Activated naive CD8-positive, alpha-beta T cell treated with anti-CD3 and anti-CD28 coated beads, Interleukin-2, amount 50 U/mL, for 24 hours (primary cell): ENCODE results near the gene TEX14.

Source experiments
- ATAC-seq: fragments of 150-1000 bp; cut with Tn5 transposase; one replicate; pipeline ENCODE4 v1.10.0; 2021
- DNase-seq: peaks from one replicate; pipeline ENCODE4 v3.0.0; 2021
- H3K27ac Mint-ChIP-seq: one replicate; pipeline ENCODE4 v1.8.0; 2021; ENCODE audit warnings: mild to moderate bottlenecking, mixed read lengths
- H3K27me3 Mint-ChIP-seq: one replicate; pipeline ENCODE4 v1.8.0; 2021; ENCODE audit warnings: mixed read lengths
- H3K36me3 Mint-ChIP-seq: one replicate; pipeline ENCODE4 v1.8.0; 2021; ENCODE audit warnings: low read depth, mixed read lengths
- H3K4me1 Mint-ChIP-seq: one replicate; pipeline ENCODE4 v1.8.0; 2021; ENCODE audit warnings: mixed read lengths
- H3K4me3 Mint-ChIP-seq: one replicate; pipeline ENCODE4 v1.8.0; 2021; ENCODE audit warnings: mild to moderate bottlenecking, moderate library complexity, mixed read lengths
- H3K9me3 Mint-ChIP-seq: one replicate; pipeline ENCODE4 v1.8.0; 2021; ENCODE audit warnings: mixed read lengths

Gene TEX14

GRCh38 chr17:58614859-58615459 lies 76.9 kb downstream of the TEX14 start:
- Mint-ChIP-seq H3K9me3 (no peaks in the 10 kb centered on the region), H3K27me3 (no peaks in the 10 kb centered on the region), H3K27ac (no peak overlapping the region), H3K4me3 (no peak overlapping the region), H3K4me1 (peaks cover 11% of the 10 kb centered on the region), H3K36me3 (no peaks in the 10 kb centered on the region)
- DNase-seq (no peak), ATAC-seq (no peak)

DNA sequence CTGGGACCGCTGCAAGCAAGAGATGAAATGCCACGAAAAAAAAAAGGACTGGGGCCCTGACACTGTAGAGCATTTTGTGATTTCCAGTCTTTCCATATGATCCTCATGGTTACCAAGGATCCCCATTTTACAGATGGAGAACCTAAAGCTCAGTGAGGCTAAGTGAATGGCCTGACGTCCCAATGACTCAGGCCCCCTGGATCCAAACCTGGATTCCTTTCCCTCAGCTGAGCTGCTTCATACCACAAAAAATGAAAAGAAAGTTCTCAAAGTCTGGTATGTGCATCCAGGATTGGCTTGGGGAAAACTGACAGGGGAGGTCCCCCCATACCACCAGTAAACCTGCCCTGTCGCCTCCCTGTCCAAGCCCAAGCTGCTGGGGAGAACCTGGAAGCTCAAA lies 80.5 kb downstream of the TEX14 start:
- no peak overlapping the region for H3K27ac Mint-ChIP-seq
- H3K27me3 Mint-ChIP-seq: no peaks in the 10 kb centered on the region
- no peak for DNase-seq
- no peaks in the 10 kb centered on the region for H3K36me3 Mint-ChIP-seq
- no peak overlapping the region for H3K4me3 Mint-ChIP-seq
- no peaks in the 10 kb centered on the region for H3K9me3 Mint-ChIP-seq
- H3K4me1 Mint-ChIP-seq: peaks cover 11% of the 10 kb centered on the region
- ATAC-seq: no peak

DNA sequence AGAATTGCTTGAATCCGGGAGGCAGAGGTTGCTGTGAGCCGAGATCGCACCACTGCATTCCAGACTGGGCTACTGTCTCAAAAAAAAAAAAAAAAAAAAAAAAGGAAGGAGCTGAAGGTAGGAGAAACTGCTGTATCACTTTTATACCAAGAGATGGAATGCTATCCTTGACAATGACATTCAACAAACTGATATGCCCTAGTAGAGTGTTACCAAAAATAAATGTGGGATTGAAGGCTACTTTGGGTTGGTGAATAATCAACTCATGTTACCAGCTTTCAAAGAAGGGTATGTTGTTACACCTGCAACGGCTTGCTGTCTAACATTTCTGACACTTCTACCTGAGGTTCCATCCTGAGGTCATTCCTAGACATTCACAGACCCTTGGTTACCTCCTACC lies 84.9 kb downstream of the TEX14 start:
- Mint-ChIP-seq H3K9me3 (no peaks in the 10 kb centered on the region), H3K27me3 (no peaks in the 10 kb centered on the region), H3K4me3 (no peak overlapping the region), H3K27ac (no peak overlapping the region), H3K36me3 (no peaks in the 10 kb centered on the region), H3K4me1 (peaks cover 2% of the 10 kb centered on the region)
- no peak for ATAC-seq
- no peak for DNase-seq

GRCh38 chr17:58605986-58606385 lies 85.9 kb downstream of the TEX14 start:
- H3K9me3 Mint-ChIP-seq: no peaks in the 10 kb centered on the region
- H3K27me3 Mint-ChIP-seq: no peaks in the 10 kb centered on the region
- no peak for ATAC-seq
- H3K4me3 Mint-ChIP-seq: no peak overlapping the region
- H3K4me1 Mint-ChIP-seq: peaks cover 2% of the 10 kb centered on the region
- DNase-seq: no peak
- H3K36me3 Mint-ChIP-seq: no peaks in the 10 kb centered on the region
- no peak overlapping the region for H3K27ac Mint-ChIP-seq

DNA sequence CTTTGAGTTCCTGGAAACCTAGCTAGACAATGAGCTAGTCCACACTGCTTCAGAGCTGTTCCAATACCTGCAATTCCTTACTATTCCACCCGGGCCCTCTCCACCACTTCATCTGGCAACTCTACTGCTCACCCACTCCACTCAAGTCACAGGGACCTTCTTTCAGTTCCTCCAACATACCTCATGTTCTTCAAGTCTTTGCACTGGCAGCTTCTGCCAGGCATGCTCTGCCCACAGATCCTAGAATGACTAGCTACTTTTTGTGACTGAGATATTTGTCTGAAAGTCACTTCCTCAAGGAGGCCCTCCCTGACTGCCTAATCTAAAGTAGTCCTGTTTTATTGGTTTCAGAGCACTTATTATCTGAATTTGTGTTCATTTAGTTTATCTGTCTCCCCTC lies 86.4 kb downstream of the TEX14 start:
- no peak for DNase-seq
- no peaks in the 10 kb centered on the region for H3K9me3 Mint-ChIP-seq
- H3K36me3 Mint-ChIP-seq: no peaks in the 10 kb centered on the region
- H3K27me3 Mint-ChIP-seq: no peaks in the 10 kb centered on the region
- ATAC-seq: peak; percentile 24
- no peak overlapping the region for H3K27ac Mint-ChIP-seq
- H3K4me1 Mint-ChIP-seq: peaks cover 2% of the 10 kb centered on the region
- H3K4me3 Mint-ChIP-seq: no peak overlapping the region

- H3K4me3 Mint-ChIP-seq: no peak overlapping the region
- no peak overlapping the region for H3K27ac Mint-ChIP-seq
- ATAC-seq: no peak
- H3K9me3 Mint-ChIP-seq: no peaks in the 10 kb centered on the region
- H3K27me3 Mint-ChIP-seq: no peaks in the 10 kb centered on the region
- H3K4me1 Mint-ChIP-seq: peaks cover 2% of the 10 kb centered on the region
- DNase-seq: no peak
- no peaks in the 10 kb centered on the region for H3K36me3 Mint-ChIP-seq
Observed at GRCh38 chr17:58601976-58602375, 89.9 kb downstream of the TEX14 start.

- ATAC-seq (no peak), DNase-seq (no peak)
- no peaks in the 10 kb centered on the region for H3K9me3 Mint-ChIP-seq
- H3K27ac Mint-ChIP-seq: no peak overlapping the region
- H3K36me3 Mint-ChIP-seq: no peaks in the 10 kb centered on the region
- H3K4me1 Mint-ChIP-seq: no peaks in the 10 kb centered on the region
- no peak overlapping the region for H3K4me3 Mint-ChIP-seq
- H3K27me3 Mint-ChIP-seq: no peaks in the 10 kb centered on the region
Observed at GRCh38 chr17:58597371-58597770, 94.5 kb downstream of the TEX14 start.

DNA sequence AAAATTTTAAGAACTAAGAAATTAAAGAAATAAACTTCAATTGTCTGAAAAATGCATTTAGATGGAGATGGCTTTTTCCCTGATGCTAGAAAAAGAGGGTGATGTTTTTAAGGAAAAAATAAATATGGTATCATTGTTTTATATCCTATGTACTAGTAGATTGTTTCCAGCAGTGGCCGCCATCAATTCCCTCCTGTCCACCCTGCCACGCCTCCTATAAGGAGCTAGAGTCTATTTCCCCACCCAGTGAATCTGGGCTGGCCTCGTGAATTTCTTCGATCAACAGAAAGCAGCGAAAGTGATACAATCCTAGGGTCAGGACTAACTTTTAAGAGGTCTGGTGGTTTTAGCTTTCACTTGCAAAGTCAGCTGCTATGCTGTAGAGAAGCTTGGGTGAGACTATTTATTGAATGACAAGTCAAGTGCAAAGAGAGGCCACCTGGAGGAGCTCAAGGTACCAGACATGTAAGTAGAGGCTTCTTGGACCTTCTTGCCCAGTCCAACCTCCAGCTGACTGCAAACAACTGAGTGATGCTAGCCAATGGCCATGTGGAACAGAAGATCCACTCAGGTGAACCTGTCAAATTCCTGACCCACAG lies 96.6 kb downstream of the TEX14 start:
- no peak overlapping the region for H3K27ac Mint-ChIP-seq
- no peak for DNase-seq
- ATAC-seq: no peak
- no peaks in the 10 kb centered on the region for H3K36me3 Mint-ChIP-seq
- no peaks in the 10 kb centered on the region for H3K27me3 Mint-ChIP-seq
- no peaks in the 10 kb centered on the region for H3K9me3 Mint-ChIP-seq
- no peaks in the 10 kb centered on the region for H3K4me1 Mint-ChIP-seq
- H3K4me3 Mint-ChIP-seq: no peak overlapping the region

GRCh38 chr17:58593123-58593522 lies 98.7 kb downstream of the TEX14 start:
- Mint-ChIP-seq H3K27me3 (no peaks in the 10 kb centered on the region), H3K4me3 (no peak overlapping the region), H3K4me1 (no peaks in the 10 kb centered on the region), H3K9me3 (no peaks in the 10 kb centered on the region), H3K27ac (no peak overlapping the region), H3K36me3 (no peaks in the 10 kb centered on the region)
- no peak for ATAC-seq
- DNase-seq: no peak

- Mint-ChIP-seq H3K4me3 (no peak overlapping the region), H3K27me3 (no peaks in the 10 kb centered on the region), H3K36me3 (no peaks in the 10 kb centered on the region), H3K27ac (no peak overlapping the region), H3K9me3 (no peaks in the 10 kb centered on the region), H3K4me1 (peaks cover 2% of the 10 kb centered on the region)
- no peak for DNase-seq
- ATAC-seq: no peak
Observed at GRCh38 chr17:58591455-58591854, 100.4 kb downstream of the TEX14 start.

DNA sequence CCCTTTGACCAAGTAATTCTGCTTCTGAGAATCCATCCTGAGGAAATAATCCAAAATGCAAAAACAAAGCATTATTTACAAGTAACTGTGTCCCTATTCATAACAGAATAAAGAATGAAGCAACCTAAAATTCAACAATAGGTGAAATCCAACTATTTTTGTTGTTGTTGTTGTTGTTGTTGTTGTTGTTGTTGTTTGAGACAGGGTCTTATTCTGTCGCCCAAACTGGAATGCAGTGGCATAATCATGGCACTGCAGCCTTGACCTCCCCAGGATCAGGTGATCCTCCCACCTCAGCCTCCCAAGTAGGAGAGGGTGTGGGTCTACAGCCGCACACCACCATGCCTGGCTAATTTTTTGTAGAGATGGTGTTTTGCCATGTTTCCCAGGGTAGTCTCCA lies 101.5 kb downstream of the TEX14 start:
- no peak overlapping the region for H3K27ac Mint-ChIP-seq
- no peaks in the 10 kb centered on the region for H3K27me3 Mint-ChIP-seq
- H3K4me1 Mint-ChIP-seq: peaks cover 2% of the 10 kb centered on the region
- no peak for ATAC-seq
- no peak for DNase-seq
- H3K9me3 Mint-ChIP-seq: no peaks in the 10 kb centered on the region
- H3K4me3 Mint-ChIP-seq: no peak overlapping the region
- H3K36me3 Mint-ChIP-seq: no peaks in the 10 kb centered on the region

DNA sequence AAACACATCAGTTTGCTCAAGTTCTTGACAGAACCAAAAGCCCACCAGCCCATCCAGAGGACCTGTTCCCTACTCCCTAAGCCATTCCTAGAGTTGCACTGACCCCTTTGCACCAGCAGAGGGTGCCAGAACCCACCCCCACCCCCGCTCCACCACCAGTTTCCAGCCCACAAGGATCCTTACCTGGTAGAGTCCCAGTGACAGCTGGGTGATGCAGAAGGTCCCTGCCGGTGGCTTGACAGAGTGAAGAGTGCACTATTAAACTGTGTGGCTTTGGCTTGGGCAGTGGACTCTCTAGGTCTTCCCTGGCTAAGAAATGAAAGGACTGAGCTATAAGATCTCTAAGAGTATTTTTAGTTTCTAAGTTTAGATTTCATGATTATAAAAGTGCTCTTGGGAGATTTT lies 104.1 kb downstream of the TEX14 start:
- Mint-ChIP-seq H3K36me3 (no peaks in the 10 kb centered on the region), H3K4me1 (peaks cover 2% of the 10 kb centered on the region), H3K4me3 (no peak overlapping the region), H3K27ac (no peak overlapping the region), H3K27me3 (no peaks in the 10 kb centered on the region), H3K9me3 (no peaks in the 10 kb centered on the region)
- ATAC-seq (peak; percentile 82), DNase-seq (peak; percentile 60)

DNA sequence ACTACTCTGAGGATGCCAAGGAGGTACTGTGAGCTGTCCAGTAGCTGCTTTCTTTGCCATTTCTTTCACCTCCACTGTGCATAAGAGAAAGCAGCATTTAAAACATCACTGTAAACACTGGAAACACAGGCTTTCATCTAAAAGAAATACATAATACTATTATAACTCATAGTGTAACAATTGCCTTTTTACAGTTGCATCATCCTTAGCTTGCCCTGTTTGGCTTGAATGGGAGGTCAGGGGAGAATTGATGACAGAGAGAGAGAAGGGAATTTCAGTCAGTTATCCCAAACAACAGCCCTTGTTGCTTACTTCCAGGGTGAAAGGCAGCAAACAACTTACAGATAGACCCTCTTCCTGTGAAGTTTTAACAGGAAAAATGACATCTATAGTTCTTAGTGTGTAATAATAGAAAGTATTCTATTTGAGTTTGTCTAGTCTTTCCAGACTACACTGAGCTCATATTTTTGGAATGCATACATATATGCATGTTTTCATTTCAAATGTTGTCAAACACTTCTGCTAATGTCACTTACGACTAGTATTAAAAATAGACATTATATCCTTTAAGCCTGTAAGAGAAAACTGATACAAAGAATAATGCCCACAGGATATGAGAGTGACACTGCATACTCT lies 105.7 kb downstream of the TEX14 start:
- ATAC-seq (no peak), DNase-seq (no peak)
- Mint-ChIP-seq H3K36me3 (no peaks in the 10 kb centered on the region), H3K27me3 (no peaks in the 10 kb centered on the region), H3K9me3 (no peaks in the 10 kb centered on the region), H3K4me3 (no peak overlapping the region), H3K4me1 (peaks cover 2% of the 10 kb centered on the region), H3K27ac (no peak overlapping the region)

- Mint-ChIP-seq H3K27me3 (no peaks in the 10 kb centered on the region), H3K4me3 (no peak overlapping the region), H3K36me3 (no peaks in the 10 kb centered on the region), H3K27ac (no peak overlapping the region), H3K4me1 (peaks cover 2% of the 10 kb centered on the region), H3K9me3 (no peaks in the 10 kb centered on the region)
- ATAC-seq (no peak), DNase-seq (no peak)
Observed at GRCh38 chr17:58585554-58585953, 106.3 kb downstream of the TEX14 start.

- ATAC-seq (no peak), DNase-seq (no peak)
- Mint-ChIP-seq H3K4me3 (no peak overlapping the region), H3K27ac (no peak overlapping the region), H3K36me3 (no peaks in the 10 kb centered on the region), H3K4me1 (peaks cover 2% of the 10 kb centered on the region), H3K27me3 (no peaks in the 10 kb centered on the region), H3K9me3 (no peaks in the 10 kb centered on the region)
Observed at GRCh38 chr17:58583486-58583885, 108.4 kb downstream of the TEX14 start.
